Thoracic aorta (tissue), 2 donors: ENCODE data around the gene HPRT1. TPM values are rescaled to one million over a fixed set of nuclear protein-coding genes. Genes with fewer than 3 reads are reported as not detected.

Experiments used
- ATAC-seq: fragments of 150-250 bp; one replicate; pipeline ENCODE4 v1.8.0; 2017; ENCODE audit warnings: low read depth; ENCODE audit not compliant: insufficient number of reproducible peaks, low FRiP score
- DNase-seq: peaks from one replicate; pipeline ENCODE4 v3.0.0-alpha.2; 2020; ENCODE audit warnings: low spot score
- H3K27ac ChIP-seq, 2 donors: fragments of 200-600 bp; sonication (generic); 1 replicate in 1 of 2; 2 replicates in 1 of 2; pipeline ENCODE4 v1.5.1; 2016; ENCODE audit warnings: mild to moderate bottlenecking in 2 of 2, moderate library complexity in 2 of 2
- H3K27me3 ChIP-seq: fragments of 200-600 bp; sonication (generic); replicated peaks from 2 replicates; pipeline ENCODE4 v1.6.0; 2016; ENCODE audit warnings: mild to moderate bottlenecking; ENCODE audit not compliant: insufficient read depth
- H3K36me3 ChIP-seq: fragments of 200-600 bp; sonication (generic); one replicate; pipeline ENCODE4 v1.5.1; 2016
- H3K4me1 ChIP-seq, 2 donors: fragments of 200-600 bp; sonication (generic); 1 replicate in 1 of 2; 2 replicates in 1 of 2; pipeline versions ENCODE4 v1.5.1 to v1.6.0; 2016; ENCODE audit warnings: low read depth in 2 of 2, mild to moderate bottlenecking in 1 of 2; ENCODE audit not compliant: control insufficient read depth in 1 of 2
- H3K4me3 ChIP-seq: fragments of 200-600 bp; sonication (generic); 2 replicates; pipeline ENCODE4 v1.5.1; 2016; ENCODE audit warnings: mild to moderate bottlenecking
- H3K9me3 ChIP-seq: fragments of 200-600 bp; sonication (generic); 2 replicates; pipeline ENCODE4 v1.5.1; 2016
- total RNA-seq, 2 donors: library from RNA; depleted of rRNA; stranded (reverse); fragments of >200 nt; gene quantifications; one replicate each; pipeline versions ENCODE4 v1.1.0 to v1.2.3, GENCODE V29; 2016
- TF ChIP-seq, protein P1 (sequence below): fragments of 200-600 bp; sonication (generic); IDR thresholded peaks from one replicate; pipeline ENCODE4 v1.5.1; 2019; ENCODE audit warnings: antibody characterized with exemption

The HPRT1 gene
- total RNA-seq, 2 donors from 2014 or later = 3.1 to 20.7 TPM

- Histone ChIP-seq H3K36me3 (no peaks in the 10 kb centered on the region), H3K9me3 (no peaks in the 10 kb centered on the region), H3K4me3 (no peak overlapping the region), H3K4me1 (no peaks in the 10 kb centered on the region), H3K27me3 (no peaks in the 10 kb centered on the region), H3K27ac (no peak overlapping the region)
- DNase-seq = no peak
- TF ChIP-seq, protein P1, sequence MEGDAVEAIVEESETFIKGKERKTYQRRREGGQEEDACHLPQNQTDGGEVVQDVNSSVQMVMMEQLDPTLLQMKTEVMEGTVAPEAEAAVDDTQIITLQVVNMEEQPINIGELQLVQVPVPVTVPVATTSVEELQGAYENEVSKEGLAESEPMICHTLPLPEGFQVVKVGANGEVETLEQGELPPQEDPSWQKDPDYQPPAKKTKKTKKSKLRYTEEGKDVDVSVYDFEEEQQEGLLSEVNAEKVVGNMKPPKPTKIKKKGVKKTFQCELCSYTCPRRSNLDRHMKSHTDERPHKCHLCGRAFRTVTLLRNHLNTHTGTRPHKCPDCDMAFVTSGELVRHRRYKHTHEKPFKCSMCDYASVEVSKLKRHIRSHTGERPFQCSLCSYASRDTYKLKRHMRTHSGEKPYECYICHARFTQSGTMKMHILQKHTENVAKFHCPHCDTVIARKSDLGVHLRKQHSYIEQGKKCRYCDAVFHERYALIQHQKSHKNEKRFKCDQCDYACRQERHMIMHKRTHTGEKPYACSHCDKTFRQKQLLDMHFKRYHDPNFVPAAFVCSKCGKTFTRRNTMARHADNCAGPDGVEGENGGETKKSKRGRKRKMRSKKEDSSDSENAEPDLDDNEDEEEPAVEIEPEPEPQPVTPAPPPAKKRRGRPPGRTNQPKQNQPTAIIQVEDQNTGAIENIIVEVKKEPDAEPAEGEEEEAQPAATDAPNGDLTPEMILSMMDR = no peak
- no peak for ATAC-seq
Measured at GRCh38 chrX:134526399-134526798, 66.4 kb downstream of the HPRT1 start.

GRCh38 chrX:134528960-134529359, 69.0 kb downstream of the HPRT1 start:
- Histone ChIP-seq H3K9me3 (no peaks in the 10 kb centered on the region), H3K27ac (no peak overlapping the region), H3K4me1 (no peaks in the 10 kb centered on the region), H3K4me3 (no peak overlapping the region), H3K36me3 (no peaks in the 10 kb centered on the region), H3K27me3 (no peaks in the 10 kb centered on the region)
- DNase-seq = no peak
- TF ChIP-seq, protein P1 = no peak
- ATAC-seq = no peak

GRCh38 chrX:134529481-134529880, 69.5 kb downstream of the HPRT1 start:
- Histone ChIP-seq H3K9me3 (no peaks in the 10 kb centered on the region), H3K36me3 (no peaks in the 10 kb centered on the region), H3K27me3 (no peaks in the 10 kb centered on the region), H3K4me3 (no peak overlapping the region), H3K4me1 (no peaks in the 10 kb centered on the region), H3K27ac (no peak overlapping the region)
- ATAC-seq (no peak), DNase-seq (no peak)
- TF ChIP-seq, protein P1 = no peak

GRCh38 chrX:134530845-134531244, 70.9 kb downstream of the HPRT1 start:
- no peaks in the 10 kb centered on the region for H3K9me3 ChIP-seq
- no peak overlapping the region for H3K4me3 ChIP-seq
- TF ChIP-seq, protein P1 = no peak
- no peaks in the 10 kb centered on the region for H3K4me1 ChIP-seq
- H3K27me3 ChIP-seq = no peaks in the 10 kb centered on the region
- H3K27ac ChIP-seq = no peak overlapping the region
- no peaks in the 10 kb centered on the region for H3K36me3 ChIP-seq
- DNase-seq (no peak), ATAC-seq (no peak)

GRCh38 chrX:134533352-134533751, 73.4 kb downstream of the HPRT1 start:
- Histone ChIP-seq H3K4me1 (no peaks in the 10 kb centered on the region), H3K4me3 (no peak overlapping the region), H3K36me3 (no peaks in the 10 kb centered on the region), H3K27ac (no peak overlapping the region), H3K9me3 (no peaks in the 10 kb centered on the region), H3K27me3 (no peaks in the 10 kb centered on the region)
- DNase-seq (no peak), ATAC-seq (no peak)
- TF ChIP-seq, protein P1 = no peak
